ENCODE results near the gene TMEM120B.
"Not testable (repeated sequence)": the region's sequence is repeated elsewhere in the genome, so short reads cannot be mapped to it uniquely, and the experiment has no call there.

The TMEM120B gene

DNA sequence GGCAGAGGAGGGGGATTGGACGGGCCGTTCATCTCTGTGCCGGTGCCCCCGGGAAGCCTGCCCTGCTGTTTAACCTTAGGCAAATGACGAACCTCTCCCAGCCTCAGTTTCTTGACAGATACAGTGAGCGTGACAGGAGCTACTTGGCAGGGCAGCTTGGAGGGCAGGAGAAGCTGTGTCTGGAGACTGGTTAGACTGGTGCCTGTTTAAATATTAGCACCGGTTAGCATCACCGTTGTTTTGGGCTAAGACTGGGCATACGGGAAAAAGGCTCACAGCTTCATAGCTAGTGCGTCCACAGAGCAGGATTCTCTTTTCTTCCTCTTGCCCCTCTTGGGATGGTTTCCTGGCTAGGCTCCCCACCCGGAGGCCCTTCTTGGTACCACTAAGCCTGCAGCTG, 42.3 kb downstream of the TMEM120B start:
- H3K4me3 ChIP-seq (ENCODE audit: low read length) = no peak overlapping the region
- H4K20me1 ChIP-seq (ENCODE audit: control insufficient read depth, insufficient read depth, low read depth, low read length) = no peaks in the 10 kb centered on the region
- H3K27ac ChIP-seq (ENCODE audit: low read depth, low read length) = no peak overlapping the region
- no peaks in the 10 kb centered on the region for H3K79me2 ChIP-seq (ENCODE audit: control insufficient read depth, low read length)
- no peaks in the 10 kb centered on the region for H3K4me1 ChIP-seq (ENCODE audit: control insufficient read depth, low read length)
- H3K4me2 ChIP-seq (ENCODE audit: low read length) = no peak overlapping the region
- TF ChIP-seq, protein P1, sequence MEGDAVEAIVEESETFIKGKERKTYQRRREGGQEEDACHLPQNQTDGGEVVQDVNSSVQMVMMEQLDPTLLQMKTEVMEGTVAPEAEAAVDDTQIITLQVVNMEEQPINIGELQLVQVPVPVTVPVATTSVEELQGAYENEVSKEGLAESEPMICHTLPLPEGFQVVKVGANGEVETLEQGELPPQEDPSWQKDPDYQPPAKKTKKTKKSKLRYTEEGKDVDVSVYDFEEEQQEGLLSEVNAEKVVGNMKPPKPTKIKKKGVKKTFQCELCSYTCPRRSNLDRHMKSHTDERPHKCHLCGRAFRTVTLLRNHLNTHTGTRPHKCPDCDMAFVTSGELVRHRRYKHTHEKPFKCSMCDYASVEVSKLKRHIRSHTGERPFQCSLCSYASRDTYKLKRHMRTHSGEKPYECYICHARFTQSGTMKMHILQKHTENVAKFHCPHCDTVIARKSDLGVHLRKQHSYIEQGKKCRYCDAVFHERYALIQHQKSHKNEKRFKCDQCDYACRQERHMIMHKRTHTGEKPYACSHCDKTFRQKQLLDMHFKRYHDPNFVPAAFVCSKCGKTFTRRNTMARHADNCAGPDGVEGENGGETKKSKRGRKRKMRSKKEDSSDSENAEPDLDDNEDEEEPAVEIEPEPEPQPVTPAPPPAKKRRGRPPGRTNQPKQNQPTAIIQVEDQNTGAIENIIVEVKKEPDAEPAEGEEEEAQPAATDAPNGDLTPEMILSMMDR (IDR thresholded peaks at IDR 0.05; ENCODE audit: low read depth, low read length, poor library complexity, severe bottlenecking) = no peak
- no peaks in the 10 kb centered on the region for H3K36me3 ChIP-seq (ENCODE audit: control insufficient read depth, low read length)
- H3K27me3 ChIP-seq (ENCODE audit: control insufficient read depth, low read length) = no peaks in the 10 kb centered on the region
- no peaks in the 10 kb centered on the region for H3F3A ChIP-seq (ENCODE audit: control insufficient read depth, insufficient read depth)
- no peaks in the 10 kb centered on the region for H3K9me2 ChIP-seq (replicated peaks; ENCODE audit: control insufficient read depth, low read length)
- H3K9me3 ChIP-seq (ENCODE audit: control insufficient read depth, insufficient read depth, low read length) = no peaks in the 10 kb centered on the region

DNA sequence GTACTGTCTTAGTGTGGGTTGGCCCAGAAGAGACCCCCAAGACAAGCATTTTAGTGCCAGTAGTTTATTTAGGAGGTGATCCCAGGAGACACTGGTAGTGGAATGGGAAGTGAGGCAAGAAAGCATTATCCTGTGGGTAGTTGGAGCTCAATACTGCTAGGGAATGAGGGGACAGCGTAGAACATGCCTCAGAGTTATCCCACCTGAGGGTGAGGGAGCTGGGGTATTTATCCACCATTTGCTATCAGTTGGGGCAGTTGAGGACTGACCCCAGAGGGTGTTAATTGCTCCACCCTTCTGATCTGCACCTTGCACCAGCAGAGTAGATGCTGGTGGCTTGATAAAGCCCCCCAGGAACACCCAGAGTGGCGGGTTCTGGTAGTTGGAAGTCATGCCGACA, 43.0 kb downstream of the TMEM120B start:
- no peak overlapping the region for H3K4me2 ChIP-seq (ENCODE audit: low read length)
- H3K9me3 ChIP-seq (ENCODE audit: control insufficient read depth, insufficient read depth, low read length) = no peaks in the 10 kb centered on the region
- no peak overlapping the region for H3K4me3 ChIP-seq (ENCODE audit: low read length)
- H3K4me1 ChIP-seq (ENCODE audit: control insufficient read depth, low read length) = no peaks in the 10 kb centered on the region
- no peaks in the 10 kb centered on the region for H3F3A ChIP-seq (ENCODE audit: control insufficient read depth, insufficient read depth)
- no peaks in the 10 kb centered on the region for H3K9me2 ChIP-seq (replicated peaks; ENCODE audit: control insufficient read depth, low read length)
- H3K27me3 ChIP-seq (ENCODE audit: control insufficient read depth, low read length) = no peaks in the 10 kb centered on the region
- H4K20me1 ChIP-seq (ENCODE audit: control insufficient read depth, insufficient read depth, low read depth, low read length) = no peaks in the 10 kb centered on the region
- no peak for TF ChIP-seq EZH2phosphoT487 (IDR thresholded peaks at IDR 0.05; ENCODE audit: borderline replicate concordance, low read length)
- TF ChIP-seq, protein P1 (IDR thresholded peaks at IDR 0.05; ENCODE audit: low read depth, low read length, poor library complexity, severe bottlenecking) = no peak
- no peaks in the 10 kb centered on the region for H3K79me2 ChIP-seq (ENCODE audit: control insufficient read depth, low read length)
- no peaks in the 10 kb centered on the region for H3K36me3 ChIP-seq (ENCODE audit: control insufficient read depth, low read length)
- H3K27ac ChIP-seq (ENCODE audit: low read depth, low read length) = no peak overlapping the region

DNA sequence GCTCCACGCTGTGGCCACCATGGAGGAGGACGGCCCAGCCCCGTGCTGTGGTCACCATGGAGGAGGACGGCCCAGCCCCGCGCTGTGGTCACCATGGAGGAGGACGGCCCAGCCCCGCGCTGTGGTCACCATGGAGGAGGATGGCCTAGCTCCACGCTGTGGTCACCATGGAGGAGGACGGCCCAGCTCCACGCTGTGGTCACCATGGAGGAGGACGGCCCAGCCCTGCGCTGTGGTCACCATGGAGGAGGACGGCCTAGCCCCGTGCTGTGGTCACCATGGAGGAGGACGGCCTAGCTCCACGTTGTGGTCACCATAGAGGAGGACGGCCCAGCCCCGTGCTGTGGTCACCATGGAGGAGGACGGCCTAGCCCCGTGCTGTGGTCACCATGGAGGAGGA, 46.0 kb downstream of the TMEM120B start:
- not testable (repeated sequence) for H3K4me3 ChIP-seq (ENCODE audit: low read length); H3K36me3 ChIP-seq (ENCODE audit: control insufficient read depth, low read length); H3K79me2 ChIP-seq (ENCODE audit: control insufficient read depth, low read length); H3K9me3 ChIP-seq (ENCODE audit: control insufficient read depth, insufficient read depth, low read length); H3K27ac ChIP-seq (ENCODE audit: low read depth, low read length); H3K4me2 ChIP-seq (ENCODE audit: low read length); H3F3A ChIP-seq (ENCODE audit: control insufficient read depth, insufficient read depth); H3K4me1 ChIP-seq (ENCODE audit: control insufficient read depth, low read length); H4K20me1 ChIP-seq (ENCODE audit: control insufficient read depth, insufficient read depth, low read depth, low read length); H3K9me2 ChIP-seq (replicated peaks; ENCODE audit: control insufficient read depth, low read length); H3K27me3 ChIP-seq (ENCODE audit: control insufficient read depth, low read length)

DNA sequence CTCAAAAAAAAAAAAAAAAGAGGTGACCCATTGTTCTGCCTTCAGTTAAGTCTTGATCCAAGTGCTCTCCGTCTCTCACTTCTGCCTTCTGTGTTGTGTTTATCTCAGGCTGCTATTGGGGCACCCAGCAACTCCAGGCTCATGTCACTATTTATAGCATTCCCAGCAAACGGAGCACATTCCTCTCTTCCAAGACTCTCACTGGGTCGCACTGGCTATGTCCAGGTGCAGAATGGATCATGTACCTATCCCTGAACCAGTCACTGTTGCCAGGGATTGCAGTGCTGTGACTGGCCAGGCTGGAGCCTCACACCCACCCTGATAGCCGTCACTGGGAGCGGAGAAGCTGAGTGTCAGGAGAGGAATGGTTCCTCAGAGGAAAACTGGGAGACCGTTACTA, 49.7 kb downstream of the TMEM120B start:
- Histone ChIP-seq H3K9me3 (ENCODE audit: control insufficient read depth, insufficient read depth, low read length) (no peaks in the 10 kb centered on the region), H3K27ac (ENCODE audit: low read depth, low read length) (no peak overlapping the region), H3K79me2 (ENCODE audit: control insufficient read depth, low read length) (no peaks in the 10 kb centered on the region), H3K9me2 (replicated peaks; ENCODE audit: control insufficient read depth, low read length) (no peaks in the 10 kb centered on the region), H3K36me3 (ENCODE audit: control insufficient read depth, low read length) (no peaks in the 10 kb centered on the region), H3F3A (ENCODE audit: control insufficient read depth, insufficient read depth) (no peaks in the 10 kb centered on the region), H3K27me3 (ENCODE audit: control insufficient read depth, low read length) (no peaks in the 10 kb centered on the region), H3K4me1 (ENCODE audit: control insufficient read depth, low read length) (no peaks in the 10 kb centered on the region), H3K4me2 (ENCODE audit: low read length) (no peak overlapping the region), H4K20me1 (ENCODE audit: control insufficient read depth, insufficient read depth, low read depth, low read length) (no peaks in the 10 kb centered on the region), H3K4me3 (ENCODE audit: low read length) (no peak overlapping the region)
- TF ChIP-seq, protein P1 (IDR thresholded peaks at IDR 0.05; ENCODE audit: low read depth, low read length, poor library complexity, severe bottlenecking) = no peak
- TF ChIP-seq EZH2phosphoT487 (IDR thresholded peaks at IDR 0.05; ENCODE audit: borderline replicate concordance, low read length) = no peak

Measured in DOHH2 (cell line).